ENCODE measurements around the gene BTBD6.
A peak's percentile ranks its signal among the peaks of the same experiment; 100 is the strongest.

BTBD6 gene

GRCh38 chr14:105248368-105249181, at the start of gene BTBD6:
Gene BTBD6, plus strand, starts transcription at chr14:105248533. Its CDS starts 179 bp downstream, at chr14:105248712.
- peak; percentile 96 for DNase-seq

GRCh38 chr14:105198588-105198987, 49.7 kb upstream of the BTBD6 start:
- no peak for DNase-seq

- DNase-seq = no peak
These were observed 49.2 kb upstream of the BTBD6 start for GRCh38 chr14:105199093-105199492.

GRCh38 chr14:105200074-105200473, 48.3 kb upstream of the BTBD6 start:
- DNase-seq = no peak

GRCh38 chr14:105200641-105201040, 47.7 kb upstream of the BTBD6 start:
- DNase-seq = no peak

GRCh38 chr14:105201156-105201924, 47.0 kb upstream of the BTBD6 start:
- no peak for DNase-seq

- peak; percentile 73 for DNase-seq
These were observed 46.3 kb upstream of the BTBD6 start for GRCh38 chr14:105201925-105202513.

GRCh38 chr14:105203057-105203531, 45.2 kb upstream of the BTBD6 start:
- peak; percentile 87 for DNase-seq

GRCh38 chr14:105203701-105204100, 44.6 kb upstream of the BTBD6 start:
- no peak for DNase-seq

- DNase-seq = no peak
These were observed 44.0 kb upstream of the BTBD6 start for GRCh38 chr14:105204206-105204930.

GRCh38 chr14:105204931-105205672, 43.2 kb upstream of the BTBD6 start:
- no peak for DNase-seq

GRCh38 chr14:105205673-105206208, 42.6 kb upstream of the BTBD6 start:
- no peak for DNase-seq

GRCh38 chr14:105206873-105207272, 41.5 kb upstream of the BTBD6 start:
- no peak for DNase-seq

GRCh38 chr14:105207460-105207901, 40.9 kb upstream of the BTBD6 start:
- no peak for DNase-seq

GRCh38 chr14:105207996-105208737, 40.2 kb upstream of the BTBD6 start:
- DNase-seq = no peak

GRCh38 chr14:105208738-105209075, 39.6 kb upstream of the BTBD6 start:
- DNase-seq = no peak

GRCh38 chr14:105209091-105209490, 39.2 kb upstream of the BTBD6 start:
- no peak for DNase-seq

- DNase-seq = no peak
These were observed 38.7 kb upstream of the BTBD6 start for GRCh38 chr14:105209646-105210045.

GRCh38 chr14:105210266-105211025, 37.9 kb upstream of the BTBD6 start:
- no peak for DNase-seq

- DNase-seq = no peak
These were observed 37.1 kb upstream of the BTBD6 start for GRCh38 chr14:105211086-105211757.

All from activated effector memory CD4-positive, alpha-beta T cell treated with anti-CD3 and anti-CD28 coated beads, Interleukin-2, amount 50 U/mL, for 16 hours (primary cell).